Urinary bladder (tissue), 4 donors: ENCODE data around the gene TBX5. TPM values are rescaled to one million over a fixed set of nuclear protein-coding genes. Genes with fewer than 3 reads are reported as not detected.

ENCODE experiments used
- DNase-seq: peaks from one replicate; pipeline ENCODE4 v3.0.0-alpha.2; 2015; ENCODE audit errors: extremely low spot score
- H3K27ac ChIP-seq: one replicate; pipeline ENCODE4 v1.5.1; 2013; ENCODE audit warnings: low read depth, mild to moderate bottlenecking, moderate library complexity
- H3K36me3 ChIP-seq: one replicate; pipeline ENCODE4 v1.6.1; 2013; ENCODE audit warnings: mild to moderate bottlenecking, moderate library complexity; ENCODE audit not compliant: insufficient read depth
- H3K4me1 ChIP-seq: one replicate; pipeline ENCODE4 v1.6.1; 2013; ENCODE audit warnings: mild to moderate bottlenecking, moderate library complexity; ENCODE audit not compliant: insufficient read depth
- H3K4me3 ChIP-seq: one replicate; pipeline ENCODE4 v1.5.1; 2013; ENCODE audit warnings: low read depth, low read length
- WGBS: extraction: QIAGEN DNeasy Blood & Tissue Kit; methylation state at CpG from one replicate; pipeline ENCODE4 v1.1.7; 2013; 5-methylcytosine and 5-hydroxymethylcytosine counted together
- polyA plus RNA-seq: library from polyadenylated mRNA; stranded (reverse); fragments of 200-250 nt; gene quantifications from one replicate; pipeline ENCODE4 v1.2.3, GENCODE V29; 2013
- total RNA-seq: library from RNA; depleted of rRNA; stranded (reverse); fragments of >200 nt; gene quantifications from one replicate; pipeline ENCODE4 v1.2.3, GENCODE V29; 2014
- donor health status: healthy with polysubstance abuse.
- donor health status: healthy.

TBX5 gene
- total and polyA plus RNA-seq, 2 donors, result 6.2 to 12.9 TPM

- no peaks in the 10 kb centered on the region for H3K36me3 ChIP-seq
- no peak overlapping the region for H3K4me3 ChIP-seq
- no peak for DNase-seq
- H3K4me1 ChIP-seq, result peaks cover 1% of the 10 kb centered on the region
- no peak overlapping the region for H3K27ac ChIP-seq
- WGBS, result 70% methylated on average over 19 of the region's 19 CpGs
These were observed 8.8 kb downstream of the TBX5 start for GRCh38 chr12:114396869-114397719.

DNA sequence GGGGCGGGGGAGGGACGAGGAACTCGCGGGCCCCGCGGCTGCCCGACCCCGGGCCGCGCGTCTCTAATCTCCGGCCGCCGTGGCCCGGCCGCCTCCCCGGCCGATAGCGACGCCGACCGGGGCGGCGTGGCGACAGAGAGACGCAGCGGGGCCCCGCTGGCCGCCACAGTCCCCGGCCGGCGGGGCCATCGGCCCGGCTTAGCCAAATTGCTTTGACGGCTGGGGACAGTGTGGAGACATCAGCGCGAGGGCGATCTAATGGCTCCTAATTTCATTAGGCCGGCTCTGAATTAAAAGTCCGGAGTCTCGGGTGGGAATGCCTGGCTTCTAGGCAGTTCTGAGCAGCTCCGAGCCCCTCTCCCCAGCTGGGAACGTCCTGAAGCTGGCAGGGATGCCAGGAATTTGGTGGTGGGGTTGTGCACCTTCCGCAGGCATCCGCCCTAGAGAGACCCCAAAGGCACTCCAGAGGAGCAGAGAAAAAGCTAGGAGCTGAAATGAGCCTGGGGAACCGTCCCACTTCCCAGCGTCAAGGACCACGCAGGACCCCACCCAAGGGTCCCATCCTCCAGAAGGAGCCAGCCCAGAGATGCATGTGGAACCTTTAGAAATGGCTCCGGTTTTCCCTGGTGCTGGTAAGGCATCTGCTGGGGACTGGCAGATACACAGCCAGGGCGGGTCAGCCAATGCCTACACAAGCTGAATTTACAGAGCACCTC is 9.6 kb downstream of the TBX5 start:
- Histone ChIP-seq H3K4me1 (peaks cover 1% of the 10 kb centered on the region), H3K36me3 (no peaks in the 10 kb centered on the region), H3K4me3 (no peak overlapping the region), H3K27ac (no peak overlapping the region)
- no peak for DNase-seq
- 47% methylated on average over 50 of the region's 50 CpGs for WGBS

- H3K4me3 ChIP-seq, result no peak overlapping the region
- WGBS, result 47% methylated on average over 17 of the region's 17 CpGs
- no peak for DNase-seq
- no peaks in the 10 kb centered on the region for H3K4me1 ChIP-seq
- H3K27ac ChIP-seq, result no peak overlapping the region
- no peaks in the 10 kb centered on the region for H3K36me3 ChIP-seq
These were observed 10.2 kb downstream of the TBX5 start for GRCh38 chr12:114395755-114396152.

DNA sequence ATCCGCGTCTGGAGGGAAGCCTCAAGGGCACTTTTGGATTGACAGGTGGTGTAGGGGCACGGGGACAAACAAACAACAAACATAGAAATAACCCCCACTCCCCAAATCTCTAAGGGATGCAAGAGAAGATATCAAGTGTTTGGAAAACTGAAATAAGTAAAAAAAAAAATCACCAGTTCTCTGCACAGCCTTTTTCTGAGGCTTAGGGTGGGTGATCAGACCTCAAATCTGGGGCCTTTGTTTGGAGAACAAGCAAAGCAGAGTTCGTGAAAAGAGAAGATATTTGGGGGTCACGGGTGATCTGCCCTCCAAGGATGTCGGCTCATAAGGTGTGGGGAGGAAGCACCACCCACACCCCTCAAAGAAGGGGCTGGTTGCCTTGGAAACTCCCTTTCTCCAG is 10.7 kb downstream of the TBX5 start:
- Histone ChIP-seq H3K4me3 (no peak overlapping the region), H3K36me3 (no peaks in the 10 kb centered on the region), H3K27ac (no peak overlapping the region), H3K4me1 (no peaks in the 10 kb centered on the region)
- whole genome bisulfite sequencing, result 68% methylated on average over 6 of the region's 6 CpGs
- no peak for DNase-seq

GRCh38 chr12:114393569-114393968 is 12.4 kb downstream of the TBX5 start:
- H3K27ac ChIP-seq, result no peak overlapping the region
- no peak overlapping the region for H3K4me3 ChIP-seq
- no peak for DNase-seq
- H3K4me1 ChIP-seq, result no peaks in the 10 kb centered on the region
- 69% methylated on average over 4 of the region's 4 CpGs for WGBS
- H3K36me3 ChIP-seq, result no peaks in the 10 kb centered on the region

DNA sequence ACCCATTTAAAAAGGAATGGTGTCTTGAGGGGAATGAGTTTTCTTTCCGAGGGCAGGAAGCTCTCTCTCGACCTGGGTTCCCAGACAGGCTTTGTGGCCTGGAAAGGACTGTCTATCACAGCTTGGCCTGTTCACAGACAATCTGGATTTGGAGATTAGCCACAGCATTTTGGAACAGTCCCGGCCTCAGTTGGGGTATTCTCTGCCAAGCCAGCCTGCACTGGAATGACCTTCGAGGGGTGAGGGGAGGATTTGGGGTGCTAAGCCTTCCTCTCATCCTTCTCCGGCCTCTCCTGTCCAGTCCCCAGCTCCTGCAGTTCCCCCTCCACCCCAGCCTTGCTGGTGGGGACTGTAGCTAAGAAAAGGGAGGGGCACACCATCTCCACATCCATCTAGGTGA is 13.0 kb downstream of the TBX5 start:
- Histone ChIP-seq H3K27ac (no peak overlapping the region), H3K4me1 (no peaks in the 10 kb centered on the region), H3K36me3 (no peaks in the 10 kb centered on the region), H3K4me3 (no peak overlapping the region)
- 33% methylated on average over 5 of the region's 5 CpGs for WGBS
- DNase-seq, result no peak

GRCh38 chr12:114391088-114391487 is 14.9 kb downstream of the TBX5 start:
- H3K27ac ChIP-seq, result no peak overlapping the region

GRCh38 chr12:114384739-114385138 is 21.2 kb downstream of the TBX5 start:
- Histone ChIP-seq H3K36me3 (peaks cover 2% of the 10 kb centered on the region), H3K27ac (no peak overlapping the region), H3K4me1 (no peaks in the 10 kb centered on the region), H3K4me3 (no peak overlapping the region)
- WGBS, result 79% methylated on average over 4 of the region's 4 CpGs
- no peak for DNase-seq

More at GRCh38 chr12:114391088-114391487, 14.9 kb downstream of the TBX5 start:
- DNase-seq, result no peak
- no peak overlapping the region for H3K4me3 ChIP-seq
- no peaks in the 10 kb centered on the region for H3K4me1 ChIP-seq
- 45% methylated on average over 4 of the region's 4 CpGs for WGBS
- H3K36me3 ChIP-seq, result no peaks in the 10 kb centered on the region

DNA sequence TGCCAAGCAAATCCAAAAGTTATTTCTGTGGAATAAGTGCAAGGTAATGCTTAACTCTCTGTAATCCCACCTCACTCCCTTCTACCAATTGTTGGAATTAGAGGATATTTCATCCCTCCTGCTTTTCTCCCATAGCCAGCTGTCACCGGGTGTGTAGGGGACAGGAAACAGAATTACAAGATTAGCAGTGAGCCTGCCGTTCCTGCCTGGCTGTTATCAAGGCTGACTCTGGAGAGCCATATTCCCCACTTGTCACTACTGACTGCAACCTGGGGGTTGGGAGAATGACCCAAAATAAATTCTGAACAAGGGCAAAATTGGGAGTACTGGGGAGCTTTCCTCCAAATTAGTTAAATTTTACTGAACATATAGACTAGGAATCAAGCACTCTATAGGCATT is 24.8 kb downstream of the TBX5 start:
- Histone ChIP-seq H3K27ac (no peak overlapping the region), H3K4me1 (no peaks in the 10 kb centered on the region), H3K4me3 (no peak overlapping the region), H3K36me3 (peaks cover 2% of the 10 kb centered on the region)
- no peak for DNase-seq
- WGBS, result 54% methylated on average over 2 of the region's 2 CpGs

GRCh38 chr12:114371733-114372132 is 34.2 kb downstream of the TBX5 start:
- 79% methylated on average over 7 of the region's 7 CpGs for WGBS
- Histone ChIP-seq H3K27ac (no peak overlapping the region), H3K36me3 (no peaks in the 10 kb centered on the region), H3K4me1 (no peaks in the 10 kb centered on the region), H3K4me3 (no peak overlapping the region)
- no peak for DNase-seq

DNA sequence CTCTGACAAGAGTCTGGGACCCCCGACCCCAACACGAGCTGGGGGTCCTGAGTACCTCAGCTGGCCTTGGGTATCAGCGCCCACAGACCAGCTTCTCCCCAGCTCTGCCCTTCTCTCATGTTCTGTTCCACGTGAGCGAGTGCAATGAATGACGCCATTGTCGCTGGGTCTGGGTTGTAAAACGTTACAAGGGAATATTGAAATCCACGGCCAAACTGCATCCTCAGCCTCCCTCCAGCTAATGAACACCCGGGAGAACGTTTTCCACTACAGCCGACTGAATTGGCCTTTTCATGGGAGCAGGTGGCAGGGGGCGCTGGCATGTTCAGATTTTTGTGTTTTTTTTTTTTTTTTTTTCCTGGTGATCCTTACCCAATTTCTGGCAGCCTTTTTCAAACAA is 34.7 kb downstream of the TBX5 start:
- Histone ChIP-seq H3K4me3 (no peak overlapping the region), H3K27ac (no peak overlapping the region), H3K4me1 (no peaks in the 10 kb centered on the region), H3K36me3 (no peaks in the 10 kb centered on the region)
- DNase-seq, result no peak
- 79% methylated on average over 13 of the region's 13 CpGs for WGBS

DNA sequence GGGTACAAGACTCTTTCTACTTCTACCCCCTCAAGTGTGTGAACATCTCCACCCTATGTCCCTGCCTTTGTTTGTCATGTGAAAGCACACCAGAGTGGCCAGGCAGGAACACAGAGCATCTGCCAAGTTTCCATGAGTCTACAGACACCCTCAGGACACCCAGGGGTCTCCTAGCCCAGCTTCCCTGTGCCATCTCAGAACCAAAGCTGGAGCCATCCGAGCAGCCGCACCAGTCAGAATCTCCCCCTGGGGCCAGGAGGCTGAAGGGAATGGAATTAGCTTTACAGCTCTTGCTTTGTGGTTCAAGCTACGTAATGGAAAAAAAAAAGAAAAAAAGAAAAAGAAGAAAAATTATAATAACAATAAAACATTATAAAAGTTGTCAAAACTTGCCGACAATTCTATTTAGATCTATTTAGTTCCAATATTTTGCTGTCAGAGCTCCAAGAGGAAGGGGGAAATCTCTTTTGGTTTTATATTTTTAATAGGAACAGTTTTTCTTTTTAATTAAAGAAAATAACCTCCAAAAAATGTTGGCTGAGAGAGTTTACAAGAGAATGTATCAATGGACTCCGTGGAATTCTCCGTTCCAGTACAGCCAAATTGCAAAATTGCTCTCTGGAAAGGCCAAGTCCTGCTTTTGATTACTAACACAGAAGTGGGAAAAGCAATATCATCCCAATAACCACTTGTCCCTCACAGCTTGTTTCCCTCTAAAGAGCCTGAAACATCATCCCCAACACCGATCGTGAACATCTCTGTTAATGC is 37.1 kb downstream of the TBX5 start:
- Histone ChIP-seq H3K36me3 (no peaks in the 10 kb centered on the region), H3K27ac (no peak overlapping the region), H3K4me3 (no peak overlapping the region), H3K4me1 (no peaks in the 10 kb centered on the region)
- 72% methylated on average over 8 of the region's 8 CpGs for WGBS
- DNase-seq, result no peak

- H3K27ac ChIP-seq, result no peak overlapping the region
- no peak for DNase-seq
- WGBS, result 81% methylated on average over 4 of the region's 4 CpGs
- no peaks in the 10 kb centered on the region for H3K36me3 ChIP-seq
- H3K4me1 ChIP-seq, result no peaks in the 10 kb centered on the region
- H3K4me3 ChIP-seq, result no peak overlapping the region
These were observed 44.0 kb downstream of the TBX5 start for GRCh38 chr12:114361992-114362391.
